ENCODE measurements around the gene TTC28. TPM values are rescaled to one million over a fixed set of nuclear protein-coding genes. Genes with fewer than 3 reads are reported as not detected.

TTC28 gene
- total and polyA plus RNA-seq, 4 donors = 3.1 to 74.9 (median 26.1) TPM

GRCh38 chr22:28051787-28052356, 627.8 kb downstream of the TTC28 start:
- ATAC-seq (ENCODE audit: low FRiP score) (no peak), DNase-seq (peak; percentile 71 to 92)
- Histone ChIP-seq H3K4me1 (ENCODE audit: control insufficient read depth in 1 of 2, insufficient read depth in 2 of 2, low read length in 2 of 2) (no peaks in the 10 kb centered on the region), H3K27ac (ENCODE audit: low read depth in 1 of 2, low read length in 2 of 2) (no peak overlapping the region), H3K27me3 (ENCODE audit: control insufficient read depth in 1 of 2, insufficient read depth in 2 of 2, low read length in 1 of 2) (no peaks in the 10 kb centered on the region), H3K4me3 (ENCODE audit: low read length in 2 of 2) (no peak overlapping the region), H3K36me3 (ENCODE audit: control insufficient read depth in 1 of 2, insufficient read depth in 2 of 2, low read length in 1 of 2) (no peaks in the 10 kb centered on the region), H3K9me3 (ENCODE audit: control insufficient read depth, low read length) (no peaks in the 10 kb centered on the region)
- intact Hi-C loops (cut with DNase I) = loop anchor here (2.0 to 10.0 kb wide), 4 partner anchors 393 to 773 kb away; no protein-coding TSS in a partner anchor
- WGBS, 2 donors = 52 to 58% methylated on average over 5 of the region's 5 CpGs

- H3K27me3 ChIP-seq (ENCODE audit: control insufficient read depth in 1 of 2, insufficient read depth in 2 of 2, low read length in 1 of 2) = no peaks in the 10 kb centered on the region
- no peaks in the 10 kb centered on the region for H3K9me3 ChIP-seq (ENCODE audit: control insufficient read depth, low read length)
- no peaks in the 10 kb centered on the region for H3K4me1 ChIP-seq (ENCODE audit: control insufficient read depth in 1 of 2, insufficient read depth in 2 of 2, low read length in 2 of 2)
- DNase-seq (no peak), ATAC-seq (ENCODE audit: low FRiP score) (no peak)
- intact Hi-C loops (cut with DNase I) = loop anchor here (5.0 to 10.0 kb wide), 3 partner anchors 394 to 774 kb away; no protein-coding TSS in a partner anchor
- no peaks in the 10 kb centered on the region for H3K36me3 ChIP-seq (ENCODE audit: control insufficient read depth in 1 of 2, insufficient read depth in 2 of 2, low read length in 1 of 2)
- no peak overlapping the region for H3K4me3 ChIP-seq (ENCODE audit: low read length in 2 of 2)
- H3K27ac ChIP-seq (ENCODE audit: low read depth in 1 of 2, low read length in 2 of 2) = no peak overlapping the region
- WGBS, 2 donors = 70 to 76% methylated on average over 7 of the region's 7 CpGs
These were observed 628.4 kb downstream of the TTC28 start for GRCh38 chr22:28051091-28051786.

GRCh38 chr22:28048529-28048928, 631.1 kb downstream of the TTC28 start:
- DNase-seq = no peak
- Histone ChIP-seq H3K4me1 (ENCODE audit: control insufficient read depth in 1 of 2, insufficient read depth in 2 of 2, low read length in 2 of 2) (no peaks in the 10 kb centered on the region), H3K9me3 (ENCODE audit: control insufficient read depth, low read length) (no peaks in the 10 kb centered on the region), H3K36me3 (ENCODE audit: control insufficient read depth in 1 of 2, insufficient read depth in 2 of 2, low read length in 1 of 2) (no peaks in the 10 kb centered on the region), H3K27me3 (ENCODE audit: control insufficient read depth in 1 of 2, insufficient read depth in 2 of 2, low read length in 1 of 2) (no peaks in the 10 kb centered on the region), H3K27ac (ENCODE audit: low read depth in 1 of 2, low read length in 2 of 2) (no peak overlapping the region), H3K4me3 (ENCODE audit: low read length in 2 of 2) (no peak overlapping the region)
- no peak for ATAC-seq (ENCODE audit: low FRiP score)
- 73 to 77% methylated on average over 2 of the region's 2 CpGs for WGBS, 2 donors
- intact Hi-C loops (cut with DNase I) = loop anchor here in 1 of 2 donors (5.0 kb wide), 1 partner anchor 779 kb away; no protein-coding TSS in a partner anchor

- Histone ChIP-seq H3K4me1 (ENCODE audit: control insufficient read depth in 1 of 2, insufficient read depth in 2 of 2, low read length in 2 of 2) (no peaks in the 10 kb centered on the region), H3K27ac (ENCODE audit: low read depth in 1 of 2, low read length in 2 of 2) (no peak overlapping the region), H3K4me3 (ENCODE audit: low read length in 2 of 2) (no peak overlapping the region), H3K36me3 (ENCODE audit: control insufficient read depth in 1 of 2, insufficient read depth in 2 of 2, low read length in 1 of 2) (no peaks in the 10 kb centered on the region), H3K9me3 (ENCODE audit: control insufficient read depth, low read length) (no peaks in the 10 kb centered on the region), H3K27me3 (ENCODE audit: control insufficient read depth in 1 of 2, insufficient read depth in 2 of 2, low read length in 1 of 2) (no peaks in the 10 kb centered on the region)
- intact Hi-C loops (cut with DNase I) = loop anchor here in 1 of 2 donors (5.0 kb wide), 1 partner anchor 780 kb away; no protein-coding TSS in a partner anchor
- 80 to 93% methylated on average over 1 of the region's 1 CpG for WGBS, 2 donors
- DNase-seq (no peak), ATAC-seq (ENCODE audit: low FRiP score) (no peak)
These were observed 631.9 kb downstream of the TTC28 start for GRCh38 chr22:28047740-28048139.

GRCh38 chr22:28046100-28046499, 633.5 kb downstream of the TTC28 start:
- H3K4me1 ChIP-seq (ENCODE audit: control insufficient read depth in 1 of 2, insufficient read depth in 2 of 2, low read length in 2 of 2) = no peaks in the 10 kb centered on the region
- H3K27me3 ChIP-seq (ENCODE audit: control insufficient read depth in 1 of 2, insufficient read depth in 2 of 2, low read length in 1 of 2) = no peaks in the 10 kb centered on the region
- H3K27ac ChIP-seq (ENCODE audit: low read depth in 1 of 2, low read length in 2 of 2) = no peak overlapping the region
- no peaks in the 10 kb centered on the region for H3K36me3 ChIP-seq (ENCODE audit: control insufficient read depth in 1 of 2, insufficient read depth in 2 of 2, low read length in 1 of 2)
- no peaks in the 10 kb centered on the region for H3K9me3 ChIP-seq (ENCODE audit: control insufficient read depth, low read length)
- DNase-seq (no peak), ATAC-seq (ENCODE audit: low FRiP score) (no peak)
- no peak overlapping the region for H3K4me3 ChIP-seq (ENCODE audit: low read length in 2 of 2)
- intact Hi-C loops (cut with DNase I) = loop anchor here in 1 of 2 donors (5.0 kb wide), 1 partner anchor 781 kb away; no protein-coding TSS in a partner anchor

GRCh38 chr22:28044546-28045173, 635.0 kb downstream of the TTC28 start:
- no peak for ATAC-seq (ENCODE audit: low FRiP score)
- Histone ChIP-seq H3K9me3 (ENCODE audit: control insufficient read depth, low read length) (no peaks in the 10 kb centered on the region), H3K27ac (ENCODE audit: low read depth in 1 of 2, low read length in 2 of 2) (no peak overlapping the region), H3K36me3 (ENCODE audit: control insufficient read depth in 1 of 2, insufficient read depth in 2 of 2, low read length in 1 of 2) (no peaks in the 10 kb centered on the region), H3K27me3 (ENCODE audit: control insufficient read depth in 1 of 2, insufficient read depth in 2 of 2, low read length in 1 of 2) (no peaks in the 10 kb centered on the region), H3K4me1 (ENCODE audit: control insufficient read depth in 1 of 2, insufficient read depth in 2 of 2, low read length in 2 of 2) (no peaks in the 10 kb centered on the region), H3K4me3 (ENCODE audit: low read length in 2 of 2) (no peak overlapping the region)
- no peak for DNase-seq
- 91 to 94% methylated on average over 7 of the region's 7 CpGs for WGBS, 2 donors
- intact Hi-C loops (cut with DNase I) = loop anchor here in 1 of 2 donors (5.0 kb wide), 1 partner anchor 783 kb away; no protein-coding TSS in a partner anchor

GRCh38 chr22:28043266-28043665, 636.4 kb downstream of the TTC28 start:
- Histone ChIP-seq H3K36me3 (ENCODE audit: control insufficient read depth in 1 of 2, insufficient read depth in 2 of 2, low read length in 1 of 2) (no peaks in the 10 kb centered on the region), H3K4me1 (ENCODE audit: control insufficient read depth in 1 of 2, insufficient read depth in 2 of 2, low read length in 2 of 2) (no peaks in the 10 kb centered on the region), H3K27me3 (ENCODE audit: control insufficient read depth in 1 of 2, insufficient read depth in 2 of 2, low read length in 1 of 2) (no peaks in the 10 kb centered on the region), H3K27ac (ENCODE audit: low read depth in 1 of 2, low read length in 2 of 2) (no peak overlapping the region), H3K9me3 (ENCODE audit: control insufficient read depth, low read length) (no peaks in the 10 kb centered on the region), H3K4me3 (ENCODE audit: low read length in 2 of 2) (no peak overlapping the region)
- ATAC-seq (ENCODE audit: low FRiP score) = no peak
- no peak for DNase-seq
- intact Hi-C loops (cut with DNase I) = no loop called here
- WGBS, 2 donors = 88 to 89% methylated on average over 2 of the region's 2 CpGs

- Histone ChIP-seq H3K4me3 (ENCODE audit: low read length in 2 of 2) (no peak overlapping the region), H3K27me3 (ENCODE audit: control insufficient read depth in 1 of 2, insufficient read depth in 2 of 2, low read length in 1 of 2) (no peaks in the 10 kb centered on the region), H3K36me3 (ENCODE audit: control insufficient read depth in 1 of 2, insufficient read depth in 2 of 2, low read length in 1 of 2) (no peaks in the 10 kb centered on the region), H3K27ac (ENCODE audit: low read depth in 1 of 2, low read length in 2 of 2) (no peak overlapping the region), H3K9me3 (ENCODE audit: control insufficient read depth, low read length) (no peaks in the 10 kb centered on the region), H3K4me1 (ENCODE audit: control insufficient read depth in 1 of 2, insufficient read depth in 2 of 2, low read length in 2 of 2) (peaks cover 0 to 6% of the 10 kb centered on the region in 2 donors)
- ATAC-seq (ENCODE audit: low FRiP score) = peak; percentile 76
- intact Hi-C loops (cut with DNase I) = no loop called here
- peak in 1 of 2 donors; percentile 78 for DNase-seq
- WGBS, 2 donors = 19 to 24% methylated on average over 7 of the region's 7 CpGs
These were observed 644.8 kb downstream of the TTC28 start for GRCh38 chr22:28034760-28035401.
